Lower leg skin (tissue), 4 donors: ENCODE results near the gene ANKRD50. TPM values are rescaled to one million over a fixed set of nuclear protein-coding genes. Genes with fewer than 3 reads are reported as not detected.

Experiments
- DNase-seq, 2 donors: peaks; one replicate each; pipeline ENCODE4 v3.0.0-alpha.2; 2019; ENCODE audit warnings: low spot score in 2 of 2
- H3K4me3 ChIP-seq: fragments of 200-600 bp; sonication (generic); 2 replicates; pipeline ENCODE4 v1.5.1; 2017; ENCODE audit warnings: mild to moderate bottlenecking, low read depth; ENCODE audit not compliant: poor library complexity, severe bottlenecking
- POLR2A ChIP-seq, 2 donors: fragments of 450-650 bp; IDR thresholded peaks; one replicate each; pipeline ENCODE4 v1.6.1; 2016 to 2017; ENCODE audit warnings: antibody characterized with exemption in 2 of 2, mild to moderate bottlenecking in 1 of 2, moderate library complexity in 1 of 2
- WGBS, 2 donors: methylation state at CpG; one replicate each; pipeline ENCODE4 v1.1.5; 2018; 5-methylcytosine and 5-hydroxymethylcytosine counted together
- intact Hi-C: fragments of 100-400 bp; cut with DNase I; formaldehyde crosslinking; loops from one replicate; pipeline ENCODE4 v1.15.0; 2023; ENCODE audit warnings: low total_unique reads
- total RNA-seq, 4 donors: library from RNA; depleted of rRNA; stranded (reverse); fragments of >200 nt; gene quantifications; one replicate each; pipeline ENCODE4 v1.1.0, GENCODE V29; 2016
- TF ChIP-seq, protein P1 (sequence below), 3 donors: fragments of 450-650 bp; IDR thresholded peaks; one replicate each; pipeline ENCODE4 v1.5.1; 2016; ENCODE audit warnings: antibody characterized with exemption in 3 of 3, mild to moderate bottlenecking in 3 of 3, moderate library complexity in 2 of 3

Gene ANKRD50
- total RNA-seq, 4 donors from 2014 or later: 21.8 to 26.4 (median 22.7) TPM

DNA sequence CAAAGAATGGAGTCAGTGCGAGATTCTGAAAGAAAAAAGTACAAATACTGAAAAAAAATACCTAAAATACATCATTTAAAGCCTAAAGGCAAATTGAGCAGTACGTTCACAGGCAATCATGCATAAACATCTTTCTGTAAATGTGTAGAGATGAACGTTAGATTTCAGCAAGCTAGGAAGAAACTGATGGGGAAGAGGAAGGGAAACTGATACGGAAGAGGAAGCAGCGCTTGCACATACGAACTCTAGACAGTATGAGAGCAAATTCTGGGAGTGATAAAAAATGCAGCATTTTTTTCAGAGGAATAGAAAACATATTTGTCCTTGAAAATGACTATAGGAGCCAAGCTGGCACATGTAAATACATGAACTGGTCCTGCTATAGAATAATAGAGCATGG lies 9.4 kb downstream of the ANKRD50 start:
- 64% methylated on average over 6 of the region's 6 CpGs for WGBS, 2 donors
- TF ChIP-seq, protein P1, sequence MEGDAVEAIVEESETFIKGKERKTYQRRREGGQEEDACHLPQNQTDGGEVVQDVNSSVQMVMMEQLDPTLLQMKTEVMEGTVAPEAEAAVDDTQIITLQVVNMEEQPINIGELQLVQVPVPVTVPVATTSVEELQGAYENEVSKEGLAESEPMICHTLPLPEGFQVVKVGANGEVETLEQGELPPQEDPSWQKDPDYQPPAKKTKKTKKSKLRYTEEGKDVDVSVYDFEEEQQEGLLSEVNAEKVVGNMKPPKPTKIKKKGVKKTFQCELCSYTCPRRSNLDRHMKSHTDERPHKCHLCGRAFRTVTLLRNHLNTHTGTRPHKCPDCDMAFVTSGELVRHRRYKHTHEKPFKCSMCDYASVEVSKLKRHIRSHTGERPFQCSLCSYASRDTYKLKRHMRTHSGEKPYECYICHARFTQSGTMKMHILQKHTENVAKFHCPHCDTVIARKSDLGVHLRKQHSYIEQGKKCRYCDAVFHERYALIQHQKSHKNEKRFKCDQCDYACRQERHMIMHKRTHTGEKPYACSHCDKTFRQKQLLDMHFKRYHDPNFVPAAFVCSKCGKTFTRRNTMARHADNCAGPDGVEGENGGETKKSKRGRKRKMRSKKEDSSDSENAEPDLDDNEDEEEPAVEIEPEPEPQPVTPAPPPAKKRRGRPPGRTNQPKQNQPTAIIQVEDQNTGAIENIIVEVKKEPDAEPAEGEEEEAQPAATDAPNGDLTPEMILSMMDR (IDR thresholded peaks at IDR 0.05): no peak
- no peak for TF ChIP-seq POLR2A (IDR thresholded peaks at IDR 0.05)
- intact Hi-C loops: no loop called here
- no peak for DNase-seq
- H3K4me3 ChIP-seq: no peak overlapping the region

DNA sequence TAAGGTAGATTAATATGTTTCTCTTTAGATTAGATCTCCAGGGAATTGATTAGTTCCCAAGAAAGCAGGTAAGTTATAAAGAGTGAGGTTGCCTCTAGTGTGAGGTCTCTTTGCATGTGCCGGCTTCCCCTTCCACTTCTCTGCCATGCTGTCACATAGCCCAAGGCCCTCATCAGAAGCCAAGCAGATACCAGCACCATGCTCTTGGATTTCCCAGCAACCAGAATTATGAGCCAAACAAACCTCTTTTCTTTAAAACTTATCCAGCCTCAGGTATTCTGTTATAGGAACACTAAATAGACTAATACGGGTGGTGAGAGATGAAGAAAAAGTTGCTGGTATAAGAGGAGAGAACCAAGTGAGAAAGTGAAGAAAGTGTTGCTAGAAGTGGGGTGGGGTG lies 15.1 kb downstream of the ANKRD50 start:
- no peak overlapping the region for H3K4me3 ChIP-seq
- 60 to 74% methylated on average over 2 of the region's 2 CpGs for WGBS, 2 donors
- DNase-seq: no peak
- intact Hi-C loops: no loop called here
- TF ChIP-seq POLR2A (IDR thresholded peaks at IDR 0.05): no peak
- TF ChIP-seq, protein P1 (IDR thresholded peaks at IDR 0.05): no peak

DNA sequence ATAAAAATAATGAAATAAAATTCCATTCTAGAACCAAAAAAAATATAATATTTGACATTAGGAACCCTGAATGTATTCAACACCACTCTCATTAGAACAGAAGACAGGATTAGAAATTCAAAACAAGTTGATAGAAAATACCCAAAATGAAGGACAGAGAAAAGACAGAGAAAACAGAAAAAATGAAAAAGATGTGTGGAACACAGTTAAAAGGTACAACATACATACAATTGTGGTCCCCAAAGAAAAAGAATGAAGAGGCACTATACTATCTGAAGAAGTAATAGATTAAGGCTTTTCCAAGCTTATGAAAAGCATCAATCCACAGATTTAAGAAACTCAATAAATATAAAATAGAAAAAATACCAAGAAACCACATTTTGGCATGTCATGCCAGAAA lies 16.4 kb downstream of the ANKRD50 start:
- DNase-seq: no peak
- H3K4me3 ChIP-seq: no peak overlapping the region
- no peak for TF ChIP-seq POLR2A (IDR thresholded peaks at IDR 0.05)
- TF ChIP-seq, protein P1 (IDR thresholded peaks at IDR 0.05): no peak
- intact Hi-C loops: no loop called here

DNA sequence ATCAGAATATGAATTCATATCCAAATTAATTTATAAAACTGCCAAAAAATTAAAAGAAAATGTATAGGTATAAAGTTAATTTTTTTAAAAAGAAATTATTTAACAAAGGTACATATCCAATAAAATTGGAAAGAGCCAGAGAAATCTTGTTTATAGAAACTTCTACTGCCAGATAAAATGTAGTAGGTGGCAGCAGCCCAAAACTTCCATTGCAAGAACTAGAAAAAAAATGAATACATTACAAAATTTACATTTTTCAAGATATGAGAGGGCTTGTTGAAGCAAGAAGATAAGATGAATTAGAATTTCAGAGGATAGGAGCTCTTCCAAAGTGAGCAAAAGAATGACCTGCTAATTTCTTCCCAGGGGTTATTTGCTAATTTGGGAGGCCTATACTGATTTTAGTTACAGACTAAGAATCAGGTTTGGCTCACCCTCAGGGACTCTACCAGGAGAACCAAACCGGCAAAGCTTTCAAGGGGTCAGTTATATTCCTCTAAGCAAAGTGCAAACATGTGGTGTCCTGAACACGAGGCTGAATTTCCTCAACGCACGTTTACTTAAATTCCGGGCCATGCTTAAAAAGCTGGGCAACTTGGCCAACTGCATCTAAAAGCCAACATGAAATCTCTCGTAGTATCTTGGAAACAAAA lies 17.5 kb downstream of the ANKRD50 start:
- DNase-seq: no peak
- H3K4me3 ChIP-seq: no peak overlapping the region
- TF ChIP-seq, protein P1 (IDR thresholded peaks at IDR 0.05): no peak
- TF ChIP-seq POLR2A (IDR thresholded peaks at IDR 0.05): no peak
- WGBS, 2 donors: 55 to 59% methylated on average over 6 of the region's 6 CpGs
- intact Hi-C loops: no loop called here

DNA sequence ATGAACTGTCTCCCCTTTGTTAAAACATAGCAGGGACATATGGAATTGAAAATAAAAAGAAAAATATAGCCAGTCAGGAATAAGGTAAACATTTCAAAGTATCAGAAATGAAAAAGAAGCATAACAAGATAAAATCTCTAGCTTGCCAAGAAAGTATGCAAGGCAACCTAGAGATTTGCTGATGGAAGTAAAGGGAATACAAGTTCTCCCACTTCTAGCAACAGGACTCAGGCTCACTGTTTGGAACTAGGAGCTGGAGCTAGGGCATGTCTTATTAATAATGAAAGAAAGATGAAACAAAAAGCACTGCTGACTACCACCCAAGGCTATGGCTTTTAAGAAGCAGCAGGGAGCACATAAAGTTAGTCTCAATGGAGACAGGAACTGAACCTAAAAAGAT lies 18.2 kb downstream of the ANKRD50 start:
- H3K4me3 ChIP-seq: no peak overlapping the region
- TF ChIP-seq, protein P1 (IDR thresholded peaks at IDR 0.05): no peak
- TF ChIP-seq POLR2A (IDR thresholded peaks at IDR 0.05): no peak
- intact Hi-C loops: no loop called here
- no peak for DNase-seq

DNA sequence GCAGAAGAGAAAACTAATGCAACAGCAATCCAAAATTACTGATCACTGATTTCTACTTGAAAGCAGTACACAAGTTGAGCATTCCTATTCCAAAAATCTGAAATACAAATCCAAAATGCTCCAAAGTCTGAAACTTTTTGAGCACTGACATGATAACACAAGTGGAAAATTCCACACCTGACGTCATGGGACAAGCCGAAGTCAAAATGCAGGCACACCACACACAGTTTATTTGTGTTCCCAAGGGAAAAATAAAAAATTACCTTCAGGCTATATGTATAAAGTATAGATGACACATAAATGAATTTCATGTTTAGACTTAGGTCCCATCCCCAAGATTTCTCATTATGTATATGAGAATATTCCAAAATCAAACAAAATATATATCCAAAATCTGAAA lies 20.7 kb downstream of the ANKRD50 start:
- WGBS, 2 donors: 53 to 65% methylated on average over 2 of the region's 2 CpGs
- intact Hi-C loops: no loop called here
- DNase-seq: no peak
- H3K4me3 ChIP-seq: no peak overlapping the region
- TF ChIP-seq POLR2A (IDR thresholded peaks at IDR 0.05): no peak
- TF ChIP-seq, protein P1 (IDR thresholded peaks at IDR 0.05): no peak
